ENCODE data around the gene REXO5.

Gene REXO5

DNA sequence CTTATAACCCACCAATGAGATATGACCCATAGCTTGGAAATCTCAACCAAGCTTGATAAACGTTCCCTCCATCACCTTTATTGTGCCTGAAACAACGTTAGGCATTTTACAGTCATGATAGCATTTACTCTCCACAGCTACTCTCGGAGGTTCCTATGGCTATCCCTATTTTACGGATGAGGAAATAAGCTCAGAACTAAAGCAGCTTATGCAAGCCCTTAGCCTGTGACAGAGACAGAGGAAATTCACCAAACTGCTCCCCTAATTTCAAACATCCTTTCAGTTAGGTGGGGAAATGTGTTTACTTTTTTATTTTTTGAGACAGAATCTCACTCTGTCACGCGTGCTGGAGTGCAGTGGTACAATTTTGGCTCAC, 75.2 kb downstream of the REXO5 start:
- TF ChIP-seq, protein P1, sequence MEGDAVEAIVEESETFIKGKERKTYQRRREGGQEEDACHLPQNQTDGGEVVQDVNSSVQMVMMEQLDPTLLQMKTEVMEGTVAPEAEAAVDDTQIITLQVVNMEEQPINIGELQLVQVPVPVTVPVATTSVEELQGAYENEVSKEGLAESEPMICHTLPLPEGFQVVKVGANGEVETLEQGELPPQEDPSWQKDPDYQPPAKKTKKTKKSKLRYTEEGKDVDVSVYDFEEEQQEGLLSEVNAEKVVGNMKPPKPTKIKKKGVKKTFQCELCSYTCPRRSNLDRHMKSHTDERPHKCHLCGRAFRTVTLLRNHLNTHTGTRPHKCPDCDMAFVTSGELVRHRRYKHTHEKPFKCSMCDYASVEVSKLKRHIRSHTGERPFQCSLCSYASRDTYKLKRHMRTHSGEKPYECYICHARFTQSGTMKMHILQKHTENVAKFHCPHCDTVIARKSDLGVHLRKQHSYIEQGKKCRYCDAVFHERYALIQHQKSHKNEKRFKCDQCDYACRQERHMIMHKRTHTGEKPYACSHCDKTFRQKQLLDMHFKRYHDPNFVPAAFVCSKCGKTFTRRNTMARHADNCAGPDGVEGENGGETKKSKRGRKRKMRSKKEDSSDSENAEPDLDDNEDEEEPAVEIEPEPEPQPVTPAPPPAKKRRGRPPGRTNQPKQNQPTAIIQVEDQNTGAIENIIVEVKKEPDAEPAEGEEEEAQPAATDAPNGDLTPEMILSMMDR (IDR thresholded peaks at IDR 0.05; ENCODE audit: low read depth, low read length, poor library complexity, severe bottlenecking) = no peak
- no peak for TF ChIP-seq EZH2phosphoT487 (IDR thresholded peaks at IDR 0.05; ENCODE audit: borderline replicate concordance, low read length)
- Histone ChIP-seq H3K4me2 (ENCODE audit: low read length) (no peak overlapping the region), H4K20me1 (ENCODE audit: control insufficient read depth, insufficient read depth, low read depth, low read length) (no peaks in the 10 kb centered on the region), H3K9me3 (ENCODE audit: control insufficient read depth, insufficient read depth, low read length) (no peaks in the 10 kb centered on the region), H3K4me1 (ENCODE audit: control insufficient read depth, low read length) (peaks cover 12% of the 10 kb centered on the region), H3K4me3 (ENCODE audit: low read length) (no peak overlapping the region), H3K36me3 (ENCODE audit: control insufficient read depth, low read length) (no peaks in the 10 kb centered on the region), H3F3A (ENCODE audit: control insufficient read depth, insufficient read depth) (no peaks in the 10 kb centered on the region), H3K27ac (ENCODE audit: low read depth, low read length) (no peak overlapping the region), H3K79me2 (ENCODE audit: control insufficient read depth, low read length) (peaks cover 8% of the 10 kb centered on the region; the same call in 1 of the 2 replicates), H3K9me2 (replicated peaks; ENCODE audit: control insufficient read depth, low read length) (no peaks in the 10 kb centered on the region), H3K27me3 (ENCODE audit: control insufficient read depth, low read length) (no peaks in the 10 kb centered on the region)

GRCh38 chr16:20883554-20884239, 77.4 kb downstream of the REXO5 start:
- peaks cover under 1% of the 10 kb centered on the region; the same call in 1 of the 2 replicates for H3K79me2 ChIP-seq (ENCODE audit: control insufficient read depth, low read length)
- TF ChIP-seq EZH2phosphoT487 (IDR thresholded peaks at IDR 0.05; ENCODE audit: borderline replicate concordance, low read length) = no peak
- TF ChIP-seq, protein P1 (IDR thresholded peaks at IDR 0.05; ENCODE audit: low read depth, low read length, poor library complexity, severe bottlenecking) = no peak
- no peaks in the 10 kb centered on the region for H3K36me3 ChIP-seq (ENCODE audit: control insufficient read depth, low read length)
- no peaks in the 10 kb centered on the region for H3K9me2 ChIP-seq (replicated peaks; ENCODE audit: control insufficient read depth, low read length)
- H3K4me2 ChIP-seq (ENCODE audit: low read length) = 0 out of 2 replicates have a peak overlapping the region, but pooled peaks have one; percentile 1
- no peaks in the 10 kb centered on the region for H3F3A ChIP-seq (ENCODE audit: control insufficient read depth, insufficient read depth)
- no peak overlapping the region for H3K27ac ChIP-seq (ENCODE audit: low read depth, low read length)
- H4K20me1 ChIP-seq (ENCODE audit: control insufficient read depth, insufficient read depth, low read depth, low read length) = no peaks in the 10 kb centered on the region
- no peaks in the 10 kb centered on the region for H3K27me3 ChIP-seq (ENCODE audit: control insufficient read depth, low read length)
- no peak overlapping the region for H3K4me3 ChIP-seq (ENCODE audit: low read length)
- no peaks in the 10 kb centered on the region for H3K9me3 ChIP-seq (ENCODE audit: control insufficient read depth, insufficient read depth, low read length)
- peaks cover 12% of the 10 kb centered on the region for H3K4me1 ChIP-seq (ENCODE audit: control insufficient read depth, low read length)

DNA sequence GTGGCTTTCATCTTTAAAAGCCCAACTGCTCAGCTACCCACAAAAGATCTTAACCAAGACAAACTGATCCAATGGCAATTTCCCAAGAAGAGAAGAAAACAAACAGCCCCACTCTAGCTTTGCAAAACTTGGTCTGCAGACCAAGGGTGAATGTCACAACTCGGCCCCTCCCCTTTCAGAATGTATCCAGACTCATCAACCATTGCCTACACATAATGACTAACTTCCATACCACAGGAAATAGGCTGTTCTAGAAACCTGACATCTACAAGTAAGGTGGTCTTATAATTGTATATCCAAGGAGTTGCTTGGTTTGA, 77.9 kb downstream of the REXO5 start:
- H3K36me3 ChIP-seq (ENCODE audit: control insufficient read depth, low read length) = no peaks in the 10 kb centered on the region
- TF ChIP-seq, protein P1 (IDR thresholded peaks at IDR 0.05; ENCODE audit: low read depth, low read length, poor library complexity, severe bottlenecking) = no peak
- no peaks in the 10 kb centered on the region for H3K27me3 ChIP-seq (ENCODE audit: control insufficient read depth, low read length)
- H3K27ac ChIP-seq (ENCODE audit: low read depth, low read length) = no peak overlapping the region
- H3K4me2 ChIP-seq (ENCODE audit: low read length) = no peak overlapping the region
- no peaks in the 10 kb centered on the region for H3K9me2 ChIP-seq (replicated peaks; ENCODE audit: control insufficient read depth, low read length)
- H3K4me1 ChIP-seq (ENCODE audit: control insufficient read depth, low read length) = peaks cover 12% of the 10 kb centered on the region
- H3K9me3 ChIP-seq (ENCODE audit: control insufficient read depth, insufficient read depth, low read length) = no peaks in the 10 kb centered on the region
- H3F3A ChIP-seq (ENCODE audit: control insufficient read depth, insufficient read depth) = no peaks in the 10 kb centered on the region
- H3K79me2 ChIP-seq (ENCODE audit: control insufficient read depth, low read length) = no peaks in the 10 kb centered on the region
- H4K20me1 ChIP-seq (ENCODE audit: control insufficient read depth, insufficient read depth, low read depth, low read length) = no peaks in the 10 kb centered on the region
- H3K4me3 ChIP-seq (ENCODE audit: low read length) = no peak overlapping the region
